ENCODE data around the gene LGR4. TPM values are rescaled to one million over a fixed set of nuclear protein-coding genes. Genes with fewer than 3 reads are reported as not detected.

LGR4 gene
- total and polyA plus RNA-seq, 10 of the 15 experiments (the other 5 are each of a cell fraction or from before 2014, with no cell fraction given): under 0.01 to 0.64 (median 0.04) TPM; not detected in 5

DNA sequence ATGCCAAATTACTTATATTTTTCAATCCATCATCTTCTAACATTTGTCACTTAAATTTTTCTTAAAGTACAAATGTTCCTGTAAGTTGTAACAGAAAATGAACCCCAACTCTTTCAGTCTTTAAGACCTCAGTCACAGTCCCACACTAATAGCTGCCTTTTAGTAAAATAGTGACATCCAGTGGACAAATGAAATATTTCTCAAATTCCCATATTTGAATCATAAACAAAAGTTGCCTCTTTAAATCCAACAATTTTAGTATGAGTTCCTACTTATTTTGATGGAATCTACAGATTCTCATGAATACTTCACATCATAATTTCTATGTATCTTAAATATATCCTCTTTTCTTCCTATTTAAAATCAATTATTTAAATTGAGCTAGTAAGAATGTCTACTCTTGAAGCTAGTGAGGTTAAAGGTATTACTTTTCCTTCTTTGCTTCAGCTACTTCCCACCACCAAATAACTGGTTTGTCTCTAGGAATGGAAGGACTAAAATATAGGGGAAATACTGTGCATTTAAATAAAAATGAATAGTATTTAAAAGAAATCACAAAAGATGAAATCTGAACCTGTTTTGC, 24.8 kb upstream of the LGR4 start:
- FAIRE-seq (peak; percentile 78), DNase-seq (ENCODE audit: low read depth, low spot score) (no peak), ATAC-seq (peak; percentile 86)
- Histone ChIP-seq H3K4me2 (ENCODE audit: control insufficient read depth, insufficient read depth) (no peak overlapping the region), H3K4me3 (no peak overlapping the region), H4K20me1 (ENCODE audit: control insufficient read depth, insufficient read depth) (no peaks in the 10 kb centered on the region), H3K9ac (ENCODE audit: control insufficient read depth, insufficient read depth, low read length) (no peak overlapping the region), H3K79me2 (ENCODE audit: control insufficient read depth, insufficient read depth, low read length) (peaks cover 3% of the 10 kb centered on the region; the same call in 1 of the 2 replicates), H3K27me3 (replicated peaks in 1 of 2; ENCODE audit: control insufficient read depth in 2 of 2, insufficient read depth in 2 of 2, low read length in 1 of 2) (no peaks in the 10 kb centered on the region), H3K9me3 (replicated peaks; ENCODE audit: control insufficient read depth, insufficient read depth, low read length) (no peaks in the 10 kb centered on the region; the same call in 2 of the 3 replicates), H3K27ac (ENCODE audit: control insufficient read depth, insufficient read depth) (no peak overlapping the region), H3K4me1 (ENCODE audit: control insufficient read depth, insufficient read depth, low read length) (no peaks in the 10 kb centered on the region), H3K36me3 (ENCODE audit: control insufficient read depth in 2 of 2, insufficient read depth in 2 of 2, low read length in 1 of 2) (peaks cover 3 to 18% of the 10 kb centered on the region in 2 experiments; a peak in 3 of 4 replicates), H2AFZ (ENCODE audit: control insufficient read depth, low read depth, low read length) (no peak overlapping the region)
- CTCF ChIA-PET: interaction anchor here (0.6 to 9.3 kb wide), 28 partner anchors 9 to 1839 kb away, joined by 3 to 119 read pairs (median 4); partner anchors contain the start of genes CCDC34 and LIN7C
- POLR2A ChIA-PET: no interaction called here
- SMC1A ChIA-PET (ENCODE audit: uncharacterized antibody, unreplicated experiment): interaction anchor here (0.7 to 4.9 kb wide), 7 partner anchors 11 to 316 kb away, joined by 3 to 71 read pairs (median 5); no protein-coding TSS in a partner anchor
- in situ Hi-C loops (cut with MboI): no loop called here
- TF ChIP-seq CTCF (IDR thresholded peaks at IDR 0.05 in 2 of 3, conservative IDR thresholded peaks at IDR 0.05 in 1 of 3; ENCODE audit: control insufficient read depth in 2 of 3, extremely low read depth in 1 of 3, insufficient read depth in 1 of 3, low read depth in 3 of 3, low read length in 3 of 3) (peak; percentile 28 to 51 (median 30); a peak in 4 of 6 replicates), RAD21 (IDR thresholded peaks at IDR 0.05; ENCODE audit: insufficient read depth, low read depth, low read length) (peak; percentile 41; the same call in 1 of the 2 replicates), EP300 (IDR thresholded peaks at IDR 0.05; ENCODE audit: borderline replicate concordance in 1 of 2, control insufficient read depth in 1 of 2, low read depth in 2 of 2, low read length in 2 of 2) (no peak)
- BruUV-seq (replicated peaks): TSS peak; percentile 5
- RAD21 ChIA-PET (ENCODE audit: unreplicated experiment): interaction anchor here (1.3 to 4.4 kb wide), 6 partner anchors 11 to 1837 kb away, joined by 4 to 40 read pairs (median 9); no protein-coding TSS in a partner anchor
- intact Hi-C loops (cut with micrococcal nuclease; ENCODE audit: unreplicated experiment): no loop called here

All from GM12878 (cell line).